K562 (cell line): ENCODE data around the gene TLR2. TPM values are rescaled to one million over a fixed set of nuclear protein-coding genes. Genes with fewer than 3 reads are reported as not detected.

ENCODE experiments used
- ATAC-seq: fragments of 200-7000 bp; cut with Tn5 transposase; 3 replicates; pipeline ENCODE4 v1.9.1; 2020; ENCODE audit warnings: moderate library complexity
- BruUV-seq: library from RNA; stranded (reverse); fragments of 400-500 nt; replicated peaks from 2 replicates; lab custom pipeline; 2021; lab: Mats Ljungman, UMichigan
- CTCF ChIA-PET: fragments of 300-600 bp; formaldehyde crosslinking; extraction: SDS; loops from one replicate; lab custom pipeline; 2021; ENCODE audit warnings: low intra/inter-chr PET ratio; lab: Yijun Ruan, JAX
- POLR2A ChIA-PET: fragments of 300-600, 350-650 bp; sonication (Branson Sonifier 250); formaldehyde crosslinking; extraction: SDS; loops from one replicate; lab custom pipeline; 2021; ENCODE audit warnings: antibody characterized with exemption, inconsistent platforms; lab: Yijun Ruan, JAX
- DNase-seq, 4 experiments: peaks; one replicate each; pipeline versions ENCODE4 v3.0.0 to v3.0.0-alpha.2; 2011 to 2018; ENCODE audit warnings: low spot score in 3 of 4, mixed read lengths in 3 of 4; ENCODE audit errors: extremely low read depth in 1 of 4
- FAIRE-seq: peaks from 2 replicates; lab custom pipeline; 2011; peaks lifted over from hg19 to GRCh38; lab: Jason Lieb, UNC
- H2AFZ ChIP-seq: 2 replicates; pipeline ENCODE4 v1.6.0; 2011; ENCODE audit warnings: low read depth, low read length, control low read depth, inconsistent platforms
- H3K27ac ChIP-seq: fragments of 200-600 bp; 3 replicates; pipeline ENCODE4 v1.8.0; 2011; ENCODE audit warnings: low read depth, mild to moderate bottlenecking, control low read depth, inconsistent platforms, low read length, moderate library complexity, mixed read lengths; ENCODE audit errors: extremely low read depth
- H3K27me3 ChIP-seq, 2 experiments: fragments of 300-600 bp in 1 of 2; 2 replicates in 1 of 2; 3 replicates in 1 of 2; pipeline versions ENCODE4 v1.6.0 to v1.8.0; 2011; ENCODE audit warnings: inconsistent platforms in 2 of 2, low read length in 2 of 2, mild to moderate bottlenecking in 1 of 2, mixed read lengths in 1 of 2, moderate library complexity in 1 of 2; ENCODE audit not compliant: control insufficient read depth in 2 of 2, insufficient read depth in 2 of 2
- H3K36me3 ChIP-seq: fragments of 300-600 bp; 3 replicates; pipeline ENCODE4 v1.8.0; 2011; ENCODE audit warnings: mild to moderate bottlenecking, low read length, inconsistent platforms; ENCODE audit not compliant: control insufficient read depth, insufficient read depth
- H3K4me1 ChIP-seq, 2 experiments: fragments of 200-600 bp in 1 of 2; replicated peaks in 1 of 2; 2 replicates in 1 of 2; 3 replicates in 1 of 2; pipeline versions ENCODE4 v1.5.1 to v1.8.0; 2011; ENCODE audit warnings: inconsistent platforms in 2 of 2, low read length in 2 of 2, mild to moderate bottlenecking in 1 of 2, mixed read lengths in 1 of 2, moderate library complexity in 1 of 2; ENCODE audit not compliant: control insufficient read depth in 2 of 2, insufficient read depth in 2 of 2
- H3K4me2 ChIP-seq: 2 replicates; pipeline ENCODE4 v1.6.1; 2011; ENCODE audit warnings: low read length, control low read depth, inconsistent platforms, mixed read lengths; ENCODE audit not compliant: insufficient read depth
- H3K4me3 ChIP-seq: fragments of 200-600 bp; sonication (generic), shearing (Covaris generic); 2 replicates; pipeline ENCODE4 v1.5.1; 2016; ENCODE audit warnings: control low read depth, inconsistent platforms
- H3K79me2 ChIP-seq: fragments of 200-600 bp; 3 replicates; pipeline ENCODE4 v1.8.0; 2011; ENCODE audit warnings: low read length, inconsistent platforms; ENCODE audit not compliant: control insufficient read depth, insufficient read depth
- H3K9ac ChIP-seq, 2 experiments: 2 replicates each; pipeline versions ENCODE4 v1.6.0 to v1.6.1; 2011; ENCODE audit warnings: low read depth in 2 of 2, low read length in 2 of 2, control low read depth in 1 of 2, inconsistent platforms in 1 of 2, mild to moderate bottlenecking in 1 of 2, mixed read lengths in 1 of 2; ENCODE audit not compliant: insufficient read depth in 1 of 2
- H3K9me1 ChIP-seq: one replicate; pipeline ENCODE4 v1.6.0; 2011; ENCODE audit warnings: inconsistent platforms, mild to moderate bottlenecking, low read length, moderate library complexity; ENCODE audit not compliant: control insufficient read depth, insufficient read depth
- H3K9me3 ChIP-seq: replicated peaks from 2 replicates; pipeline ENCODE4 v1.5.1; 2011; ENCODE audit warnings: low read depth, low read length, inconsistent platforms; ENCODE audit not compliant: control insufficient read depth, insufficient read depth
- H4K20me1 ChIP-seq: replicated peaks from 2 replicates; pipeline ENCODE4 v1.6.1; 2011; ENCODE audit warnings: low read length, inconsistent platforms, mixed read lengths; ENCODE audit not compliant: control insufficient read depth, insufficient read depth
- EHMT2 ChIP-seq: fragments of 450-650 bp; IDR thresholded peaks from 2 replicates; pipeline ENCODE4 v1.6.1; 2018; ENCODE audit warnings: antibody characterized with exemption
- FOXO4 ChIP-seq: fragments of 450-650 bp; formaldehyde crosslinking; IDR thresholded peaks from 2 replicates; pipeline ENCODE4 v1.4.0; 2020; ENCODE audit warnings: mild to moderate bottlenecking, moderate library complexity
- HOMEZ ChIP-seq: fragments of 250-450 bp; sonication (Bioruptor Pico); IDR thresholded peaks from 2 replicates; pipeline ENCODE4 v1.4.0; 2020; ENCODE audit warnings: mild to moderate bottlenecking, moderate library complexity
- MCM3 ChIP-seq: fragments of 450-650 bp; IDR thresholded peaks from 2 replicates; pipeline ENCODE4 v1.6.1; 2016
- RAD51 ChIP-seq: fragments of 450-650 bp; IDR thresholded peaks from 2 replicates; pipeline ENCODE4 v1.7.1; 2016; ENCODE audit warnings: low read depth, mild to moderate bottlenecking, borderline replicate concordance
- USF1 ChIP-seq: sonication (generic); formaldehyde crosslinking; IDR thresholded peaks from 2 replicates; pipeline ENCODE4 v1.9.0; 2022; ENCODE audit warnings: mild to moderate bottlenecking, missing genetic modification reagents
- USF2 ChIP-seq: sonication (generic); formaldehyde crosslinking; IDR thresholded peaks from 2 replicates; pipeline ENCODE4 v1.5.0; 2020; ENCODE audit warnings: missing genetic modification reagents
- WGBS: fragments of 100-300 bp; shearing (Covaris generic); methylation state at CpG from one replicate; pipeline ENCODE4 v1.1.6; 2016; ENCODE audit warnings: low coverage, mixed read lengths; ENCODE audit not compliant: insufficient coverage; ENCODE audit errors: missing lambda C conversion rate; 5-methylcytosine and 5-hydroxymethylcytosine counted together
- in situ Hi-C: fragments of 300-500 bp; cut with MboI; formaldehyde crosslinking; loops from 4 replicates; pipeline ENCODE4 v1.15.0; 2018; ENCODE audit warnings: inconsistent platforms, mixed read lengths
- intact Hi-C: fragments of 100-400 bp; cut with micrococcal nuclease; formaldehyde crosslinking; loops from 2 replicates; pipeline ENCODE4 v1.14.2; 2022
- polyA plus RNA-seq, 8 experiments: library from polyadenylated mRNA; depleted of rRNA in 4 of 8; stranded (reverse) in 5 of 8; unstranded in 3 of 8; fragments of >200 nt; fragmentation: Nextera tagmentation in 2 of 8; fragmentation: Illumina TruSeq in 1 of 8; extraction: Ambion mirVana in 2 of 8; extraction: Trizol in 1 of 8; gene quantifications; 2 replicates each; pipeline versions ENCODE4 v1.2.1 to v1.2.3, GENCODE V29; 2011 to 2014; ENCODE audit warnings: inconsistent platforms in 1 of 8, missing spikeins in 1 of 8
- total RNA-seq, 7 experiments: library from RNA; depleted of rRNA in 6 of 7; stranded (reverse); fragments of >200 nt in 6 of 7; fragmentation: Illumina TruSeq in 2 of 7; extraction: Trizol in 2 of 7; gene quantifications; 2 replicates each; pipeline versions ENCODE4 v1.2.1 to v1.2.3, GENCODE V29; 2011 to 2021; ENCODE audit warnings: low replicate concordance in 1 of 7

Gene TLR2
- total and polyA plus RNA-seq, 9 of the 15 experiments (the other 6 are each of a cell fraction or from before 2014, with no cell fraction given): 0.09 to 0.11 TPM; not detected in 7

GRCh38 chr4:153639833-153640802, 44.0 kb upstream of the TLR2 start:
- POLR2A ChIA-PET: interaction anchor here (1.2 kb wide), 1 partner anchor 291 kb away, joined by 3 read pairs; no protein-coding TSS in a partner anchor
- BruUV-seq: no TSS peak
- Histone ChIP-seq H3K4me1 (peaks cover 0 to 7% of the 10 kb centered on the region in 2 experiments; a peak in 2 of 5 replicates), H3K36me3 (peaks cover 19% of the 10 kb centered on the region; the same call in 2 of the 3 replicates), H3K27me3 (no peaks in the 10 kb centered on the region), H4K20me1 (no peaks in the 10 kb centered on the region), H3K79me2 (no peaks in the 10 kb centered on the region), H3K9ac (0 out of 4 replicates have a peak overlapping the region, but pooled peaks of 1 of the 2 experiments have one; percentile 42), H3K4me3 (no peak overlapping the region), H2AFZ (peak overlapping the region; percentile 61), H3K27ac (no peak overlapping the region), H3K9me1 (no peaks in the 10 kb centered on the region), H3K4me2 (no peak overlapping the region; the same call in none of the 2 replicates), H3K9me3 (no peaks in the 10 kb centered on the region)
- in situ Hi-C loops: loop anchor here (10.0 kb wide), 1 partner anchor 785 kb away; no protein-coding TSS in a partner anchor
- 46% methylated on average over 18 of the region's 23 CpGs for WGBS
- peak; percentile 46; the same call in 1 of the 2 replicates for TF ChIP-seq USF2
- TF ChIP-seq USF1 (CRISPR knock-in tag): peak; percentile 55
- no peak for TF ChIP-seq EHMT2
- peak; percentile 71 for TF ChIP-seq RAD51
- no peak for TF ChIP-seq MCM3
- no peak for TF ChIP-seq HOMEZ (CRISPR knock-in tag)
- TF ChIP-seq FOXO4: no peak
- no peak for DNase-seq
- FAIRE-seq: no peak
- intact Hi-C loops: loop anchor here (5.0 to 10.0 kb wide), 3 partner anchors 63 to 555 kb away; no protein-coding TSS in a partner anchor
- peak; percentile 29 for ATAC-seq
- CTCF ChIA-PET: no interaction called here
